Cardiac septum (tissue), 1 donor: ENCODE data around the gene MT4. TPM values are rescaled to one million over a fixed set of nuclear protein-coding genes. Genes with fewer than 3 reads are reported as not detected.
A peak's percentile ranks its signal among the peaks of the same experiment; 100 is the strongest.

Experiments used
- DNase-seq: peaks from one replicate; pipeline ENCODE4 v3.0.0-alpha.2; 2020; ENCODE audit warnings: low spot score
- intact Hi-C: fragments of 100-400 bp; cut with DNase I; formaldehyde crosslinking; loops from one replicate; pipeline ENCODE4 v1.14.0; 2022
- long read RNA-seq: library from polyadenylated mRNA; unstranded; transcript quantifications from one replicate; pipeline ENCODE4 v2.0.0, GENCODE V29; 2021
- total RNA-seq: library from RNA; stranded (reverse); fragmentation: NEBNext Ultra II Directional; extraction: Animal tissue kit (Norgen Biotek cat#: 25700); gene quantifications from one replicate; pipeline ENCODE4 v1.2.1, GENCODE V29; 2021
- donor health status: DM: no; HTN: no; CAD: no.

Gene MT4
- not detected for total RNA-seq
- long read RNA-seq, result 0 reads

GRCh38 chr16:56564793-56565477 lies at the start of gene MT4:
Gene MT4 (plus strand): TSS chr16:56565073. CDS start chr16:56565129, 56 bp downstream.
- intact Hi-C loops, result no loop called here
- no peak for DNase-seq

GRCh38 chr16:56515665-56516064 lies 49.2 kb upstream of the MT4 start:
- no peak for DNase-seq
- intact Hi-C loops, result no loop called here

- intact Hi-C loops, result no loop called here
- no peak for DNase-seq
Measured at GRCh38 chr16:56517206-56517605, 47.7 kb upstream of the MT4 start.

- intact Hi-C loops, result no loop called here
- DNase-seq, result no peak
Measured at GRCh38 chr16:56518425-56518824, 46.4 kb upstream of the MT4 start.

- intact Hi-C loops, result loop anchor here (5.0 kb wide), 1 partner anchor 88 kb away; the partner anchor contains the start of gene MT2A
- peak; percentile 94 for DNase-seq
Measured at GRCh38 chr16:56519459-56520250, 45.2 kb upstream of the MT4 start, which contains the start of gene BBS2. Gene BBS2 (minus strand): TSS chr16:56520024. CDS start chr16:56519862, 162 bp downstream.

- intact Hi-C loops, result loop anchor here (5.0 kb wide), 1 partner anchor 87 kb away; the partner anchor contains the start of gene MT2A
- no peak for DNase-seq
Measured at GRCh38 chr16:56520251-56520577, 44.7 kb upstream of the MT4 start.

- intact Hi-C loops, result no loop called here
- no peak for DNase-seq
Measured at GRCh38 chr16:56525236-56525635, 39.6 kb upstream of the MT4 start.

- DNase-seq, result no peak
- intact Hi-C loops, result no loop called here
Measured at GRCh38 chr16:56530872-56531271, 34.0 kb upstream of the MT4 start.

GRCh38 chr16:56532714-56533113 lies 32.2 kb upstream of the MT4 start:
- intact Hi-C loops, result no loop called here
- no peak for DNase-seq

- intact Hi-C loops, result no loop called here
- no peak for DNase-seq
Measured at GRCh38 chr16:56534847-56535383, 30.0 kb upstream of the MT4 start.

- DNase-seq, result no peak
- intact Hi-C loops, result no loop called here
Measured at GRCh38 chr16:56538331-56538730, 26.5 kb upstream of the MT4 start.

GRCh38 chr16:56539656-56540055 lies 25.2 kb upstream of the MT4 start:
- intact Hi-C loops, result no loop called here
- DNase-seq, result no peak

GRCh38 chr16:56542039-56542438 lies 22.8 kb upstream of the MT4 start:
- intact Hi-C loops, result no loop called here
- no peak for DNase-seq

GRCh38 chr16:56547120-56547948 lies 17.5 kb upstream of the MT4 start:
- DNase-seq, result no peak
- intact Hi-C loops, result no loop called here

- intact Hi-C loops, result no loop called here
- DNase-seq, result no peak
Measured at GRCh38 chr16:56547949-56548567, 16.8 kb upstream of the MT4 start.

- intact Hi-C loops, result no loop called here
- no peak for DNase-seq
Measured at GRCh38 chr16:56549161-56549560, 15.7 kb upstream of the MT4 start.

- DNase-seq, result no peak
- intact Hi-C loops, result no loop called here
Measured at GRCh38 chr16:56549744-56550385, 15.0 kb upstream of the MT4 start.

GRCh38 chr16:56551796-56552738 lies 12.8 kb upstream of the MT4 start:
- DNase-seq, result no peak
- intact Hi-C loops, result no loop called here
